ENCODE results near the gene SPPL2C.

DNA sequence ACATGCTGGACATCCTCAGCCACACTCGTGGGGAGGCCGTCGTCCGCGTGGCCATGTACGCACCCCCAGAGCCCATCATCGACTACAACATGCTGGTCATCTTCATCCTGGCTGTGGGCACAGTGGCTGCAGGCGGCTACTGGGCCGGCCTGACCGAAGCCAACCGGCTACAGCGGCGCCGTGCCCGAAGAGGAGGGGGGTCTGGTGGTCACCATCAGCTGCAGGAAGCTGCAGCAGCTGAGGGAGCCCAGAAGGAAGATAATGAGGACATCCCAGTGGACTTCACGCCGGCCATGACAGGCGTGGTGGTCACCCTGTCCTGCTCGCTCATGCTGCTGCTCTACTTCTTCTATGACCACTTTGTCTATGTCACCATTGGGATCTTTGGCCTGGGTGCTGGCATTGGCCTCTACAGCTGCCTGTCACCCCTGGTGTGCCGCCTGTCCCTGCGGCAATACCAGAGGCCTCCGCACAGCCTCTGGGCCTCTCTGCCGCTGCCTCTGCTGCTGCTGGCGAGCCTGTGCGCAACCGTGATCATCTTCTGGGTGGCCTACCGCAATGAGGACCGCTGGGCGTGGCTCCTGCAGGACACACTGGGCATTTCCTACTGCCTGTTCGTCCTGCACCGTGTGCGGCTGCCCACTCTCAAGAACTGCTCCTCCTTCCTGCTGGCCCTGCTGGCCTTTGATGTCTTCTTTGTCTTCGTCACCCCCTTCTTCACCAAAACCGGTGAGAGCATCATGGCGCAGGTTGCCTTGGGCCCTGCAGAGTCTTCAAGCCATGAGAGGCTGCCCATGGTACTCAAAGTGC, 900 bp downstream of the SPPL2C start:
- TF ChIP-seq CTCF (optimal IDR thresholded peaks at IDR 0.05 in 1 of 3, IDR thresholded peaks at IDR 0.05 in 1 of 3, conservative IDR thresholded peaks at IDR 0.05 in 1 of 3; ENCODE audit: extremely low read depth in 1 of 3, insufficient read depth in 2 of 3, low read length in 3 of 3) (no peak), EZH2 (IDR thresholded peaks at IDR 0.05; ENCODE audit: low read length) (no peak)
